Stimulated activated CD8-positive, alpha-beta memory T cell treated with anti-CD3 and anti-CD28 coated beads, Interleukin-7, amount 100 ng/mL, for 48 hours (primary cell): Measurements from ENCODE around the gene PCK2.

Experiments
- DNase-seq, 2 donors: peaks; one replicate each; pipeline ENCODE4 v3.0.0-alpha.2; 2020; ENCODE audit warnings: low read depth in 1 of 2; ENCODE audit errors: extremely low read depth in 1 of 2

Gene PCK2

DNA sequence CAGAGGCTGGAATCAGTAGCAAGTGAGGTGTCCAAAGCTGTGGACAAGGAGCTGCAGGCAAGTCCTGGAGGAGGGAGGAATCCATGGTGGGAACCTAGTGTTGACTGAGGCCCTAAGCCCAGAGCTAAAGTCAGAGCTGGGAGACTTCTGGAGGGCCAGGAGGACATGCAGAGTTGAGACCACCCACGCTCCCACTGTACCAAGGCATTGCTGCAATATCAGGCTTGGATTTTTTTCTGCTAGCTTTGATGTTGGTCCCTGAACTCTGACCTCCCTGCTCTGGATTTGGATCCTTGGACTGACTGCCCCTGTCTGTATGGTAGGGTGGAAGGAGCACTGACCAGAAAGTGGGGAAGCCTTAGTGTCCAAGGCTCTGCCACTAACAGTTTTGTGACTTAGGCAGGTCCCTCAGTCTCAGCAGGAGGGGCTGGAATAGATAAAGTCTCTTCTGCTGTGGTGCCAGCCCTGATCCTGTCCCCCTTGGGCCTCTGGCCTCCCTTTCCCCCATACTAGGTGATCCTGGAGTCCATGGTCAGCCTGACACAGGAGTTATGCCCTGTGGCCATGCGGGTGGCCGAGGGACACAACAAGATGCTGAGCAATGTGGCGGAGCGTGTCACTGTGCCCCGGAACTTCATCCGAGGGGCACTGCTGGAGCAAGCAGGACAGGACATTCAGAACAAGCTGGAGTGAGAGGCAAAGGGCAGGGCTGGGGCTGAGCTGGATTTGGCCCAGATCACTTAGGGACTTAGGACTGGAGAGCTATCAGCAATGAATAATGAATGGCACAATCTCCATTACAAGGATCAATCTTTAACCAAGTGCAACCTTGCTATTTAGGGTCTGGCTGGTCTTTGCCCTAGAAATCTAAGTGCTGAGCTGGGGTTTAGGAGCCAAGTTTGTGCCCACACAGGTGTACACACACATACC, 32.9 kb upstream of the PCK2 start:
- no peak for DNase-seq

DNA sequence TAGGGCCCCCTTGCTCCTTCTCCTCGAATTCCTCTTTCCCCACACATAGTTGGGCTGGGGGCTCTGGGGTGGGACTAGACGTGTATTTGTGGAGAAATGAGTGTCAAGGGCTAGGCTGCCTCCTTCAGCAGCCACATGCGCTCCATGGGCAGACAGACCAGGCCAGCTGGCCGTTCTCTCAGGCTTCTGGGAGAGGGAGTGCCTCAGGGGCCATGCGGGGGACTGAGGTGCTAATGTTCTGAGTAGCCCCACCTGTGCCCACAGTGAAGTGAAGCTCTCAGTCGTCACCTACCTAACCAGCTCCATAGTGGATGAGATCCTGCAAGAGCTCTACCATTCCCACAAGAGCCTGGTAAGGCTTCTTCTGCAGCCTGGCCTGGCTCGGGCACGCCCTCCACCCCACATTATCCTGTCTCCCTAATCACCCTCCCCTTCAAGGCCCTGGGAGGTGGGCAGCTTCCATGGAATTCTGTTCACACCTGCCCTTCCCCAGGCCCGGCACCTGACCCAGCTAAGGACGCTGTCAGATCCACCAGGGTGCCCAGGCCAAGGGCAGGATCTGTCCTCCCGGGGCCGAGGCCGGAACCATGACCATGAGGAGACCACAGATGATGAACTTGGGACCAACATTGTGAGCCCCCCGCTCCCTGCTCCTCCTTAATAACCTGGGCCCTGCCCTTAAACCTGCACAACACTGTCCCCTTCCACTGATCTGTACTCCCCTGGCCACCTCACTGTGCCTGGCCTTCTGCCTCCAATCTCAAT, 31.7 kb upstream of the PCK2 start:
- no peak for DNase-seq

- DNase-seq, result no peak
Measured at GRCh38 chr14:24063263-24063836, 30.8 kb upstream of the PCK2 start.

DNA sequence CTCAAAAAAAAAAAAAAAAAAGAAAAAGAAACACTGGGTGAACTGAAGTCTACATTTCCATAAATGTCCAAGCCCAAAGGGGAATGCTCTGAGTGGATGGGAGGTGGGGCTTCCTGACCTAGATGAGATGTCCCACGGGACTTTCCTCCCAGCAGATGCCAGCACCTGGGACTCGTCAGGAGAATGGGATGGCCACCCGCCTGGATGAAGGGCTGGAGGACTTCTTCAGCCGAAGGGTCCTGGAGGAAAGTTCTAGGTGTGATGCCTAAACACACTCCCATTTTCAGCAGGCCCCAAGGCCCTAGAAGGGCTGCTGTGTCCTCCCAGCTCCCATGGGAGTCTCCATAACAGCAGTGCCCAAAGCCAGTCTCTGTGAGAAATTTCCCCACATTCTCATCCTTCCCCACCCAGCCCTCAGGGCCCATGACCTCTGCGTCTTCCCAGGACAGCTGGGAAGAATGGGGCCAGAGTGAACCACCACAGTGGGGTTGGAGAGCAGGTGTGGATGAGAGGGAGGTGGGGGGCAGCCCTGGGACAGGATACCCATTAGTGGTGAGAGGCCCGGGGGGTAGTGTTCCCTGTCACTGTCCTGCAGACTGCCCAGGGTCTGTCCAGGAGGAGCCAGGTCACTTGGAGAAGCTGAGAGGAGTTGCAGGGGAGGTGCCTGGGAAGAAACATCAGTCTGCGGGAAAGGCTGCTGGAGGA, 29.9 kb upstream of the PCK2 start:
- DNase-seq, result no peak

DNA sequence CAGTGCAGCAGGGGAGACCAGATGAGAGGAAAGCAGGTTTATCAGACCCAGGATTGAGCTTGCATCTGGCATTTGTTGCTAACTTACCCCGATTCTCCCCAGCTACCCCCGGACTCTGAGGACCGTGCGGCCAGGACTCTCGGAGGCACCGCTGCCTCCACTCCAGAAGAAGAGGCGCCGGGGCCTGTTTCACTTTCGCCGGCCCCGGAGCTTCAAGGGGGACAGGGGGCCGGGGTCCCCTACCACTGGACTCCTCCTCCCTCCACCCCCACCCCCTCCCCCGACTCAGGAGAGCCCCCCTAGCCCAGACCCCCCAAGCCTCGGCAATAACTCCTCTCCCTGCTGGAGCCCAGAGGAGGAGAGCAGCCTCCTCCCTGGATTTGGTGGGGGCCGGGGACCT, 29.3 kb upstream of the PCK2 start:
- no peak for DNase-seq

DNA sequence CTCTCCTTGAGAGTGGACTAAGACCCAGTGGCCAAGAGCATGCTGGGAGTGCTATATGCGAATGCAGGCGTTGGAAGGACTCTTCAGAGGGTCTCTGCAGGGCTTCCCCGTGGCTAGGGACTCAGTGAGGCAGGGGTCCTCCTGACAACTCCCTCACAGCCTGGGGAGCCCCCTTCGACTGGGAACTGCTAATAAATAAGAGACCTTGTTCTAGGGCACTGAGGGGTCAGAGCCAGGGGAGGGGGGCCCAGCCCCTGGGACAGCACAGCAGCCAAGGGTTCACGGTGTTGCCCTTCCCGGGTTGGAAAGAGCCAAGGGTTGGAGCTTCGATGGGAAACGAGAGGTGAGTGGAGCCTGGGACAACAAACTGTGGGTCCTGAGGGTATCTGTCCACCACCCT, 28.7 kb upstream of the PCK2 start:
- no peak for DNase-seq

DNA sequence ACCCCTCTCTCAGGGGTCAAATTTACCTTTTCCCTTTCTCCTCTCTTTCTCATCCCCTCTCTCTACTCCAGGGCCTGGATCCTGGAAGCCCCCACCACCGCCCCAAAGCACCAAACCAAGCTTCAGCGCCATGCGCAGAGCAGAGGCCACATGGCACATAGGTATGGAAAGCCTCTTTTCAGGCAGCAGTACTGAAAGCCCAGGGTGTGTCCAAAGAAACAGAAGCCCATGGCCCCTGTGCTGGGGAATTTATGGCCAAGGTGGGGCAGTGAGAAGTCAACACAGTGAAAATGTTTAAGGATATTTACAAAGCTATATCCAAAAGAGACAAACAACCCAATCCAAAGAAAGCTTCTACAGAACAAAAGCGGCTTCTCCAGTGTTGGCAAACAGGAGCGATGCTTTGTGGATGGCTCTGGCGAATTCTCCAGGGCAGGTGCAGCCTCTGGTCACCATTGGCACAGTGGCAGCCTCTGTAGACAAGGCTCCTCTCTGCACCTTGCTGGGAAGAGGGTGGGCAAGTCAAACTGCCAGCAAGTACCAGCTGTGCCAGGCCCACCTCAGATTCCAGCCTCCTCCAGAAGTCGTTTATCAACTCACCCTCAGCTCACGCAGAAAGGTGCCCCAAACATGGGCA, 27.5 kb upstream of the PCK2 start:
- no peak for DNase-seq

DNA sequence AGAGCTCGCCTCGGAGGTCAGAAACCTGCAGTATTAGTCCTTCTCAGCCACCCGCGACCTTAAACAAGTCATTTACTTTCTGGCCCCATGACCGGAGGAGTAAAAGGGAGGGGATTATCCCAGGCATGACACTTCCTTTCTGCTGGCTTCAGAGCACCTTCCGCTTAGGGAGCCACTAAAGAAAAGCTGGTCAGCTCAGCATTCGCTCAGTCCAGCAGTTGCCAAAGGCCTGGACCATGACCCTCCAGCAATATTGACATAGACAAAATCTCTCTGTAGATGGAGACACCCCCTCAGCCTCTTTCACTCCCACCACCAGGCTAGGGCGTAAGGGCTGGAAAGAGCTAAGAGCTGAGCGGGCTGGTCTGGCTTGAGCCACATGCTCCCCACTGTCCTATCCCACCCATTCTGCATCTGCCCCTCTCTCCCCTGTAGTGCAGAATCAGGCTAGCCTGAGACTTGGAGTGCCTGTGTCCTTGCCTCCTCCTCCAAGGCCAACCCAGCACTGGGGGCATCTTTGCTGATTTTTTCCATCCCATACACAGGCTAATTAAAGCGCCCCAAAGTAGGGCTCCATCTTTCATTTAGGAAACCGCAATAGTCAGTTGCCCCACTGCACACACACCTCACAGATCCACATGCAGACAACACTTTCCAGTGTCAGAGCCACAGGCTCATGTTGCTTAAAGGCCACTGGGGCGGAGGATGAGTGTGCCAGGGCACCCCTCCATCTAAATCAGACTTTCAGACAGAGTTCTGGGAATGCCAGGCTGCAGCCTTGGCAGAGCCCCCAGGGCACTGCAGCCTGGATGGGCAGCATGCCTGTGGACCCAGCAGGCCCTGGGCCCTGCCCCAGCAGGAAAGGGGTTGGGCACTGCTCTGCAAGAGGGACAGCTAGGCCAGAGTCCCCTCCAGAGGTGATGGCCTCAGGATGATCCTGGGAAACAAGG, 26.7 kb upstream of the PCK2 start:
- DNase-seq, result no peak

- DNase-seq, result no peak
Measured at GRCh38 chr14:24068711-24069410, 25.2 kb upstream of the PCK2 start.

- DNase-seq, result no peak
Measured at GRCh38 chr14:24069411-24069735, 24.7 kb upstream of the PCK2 start.

DNA sequence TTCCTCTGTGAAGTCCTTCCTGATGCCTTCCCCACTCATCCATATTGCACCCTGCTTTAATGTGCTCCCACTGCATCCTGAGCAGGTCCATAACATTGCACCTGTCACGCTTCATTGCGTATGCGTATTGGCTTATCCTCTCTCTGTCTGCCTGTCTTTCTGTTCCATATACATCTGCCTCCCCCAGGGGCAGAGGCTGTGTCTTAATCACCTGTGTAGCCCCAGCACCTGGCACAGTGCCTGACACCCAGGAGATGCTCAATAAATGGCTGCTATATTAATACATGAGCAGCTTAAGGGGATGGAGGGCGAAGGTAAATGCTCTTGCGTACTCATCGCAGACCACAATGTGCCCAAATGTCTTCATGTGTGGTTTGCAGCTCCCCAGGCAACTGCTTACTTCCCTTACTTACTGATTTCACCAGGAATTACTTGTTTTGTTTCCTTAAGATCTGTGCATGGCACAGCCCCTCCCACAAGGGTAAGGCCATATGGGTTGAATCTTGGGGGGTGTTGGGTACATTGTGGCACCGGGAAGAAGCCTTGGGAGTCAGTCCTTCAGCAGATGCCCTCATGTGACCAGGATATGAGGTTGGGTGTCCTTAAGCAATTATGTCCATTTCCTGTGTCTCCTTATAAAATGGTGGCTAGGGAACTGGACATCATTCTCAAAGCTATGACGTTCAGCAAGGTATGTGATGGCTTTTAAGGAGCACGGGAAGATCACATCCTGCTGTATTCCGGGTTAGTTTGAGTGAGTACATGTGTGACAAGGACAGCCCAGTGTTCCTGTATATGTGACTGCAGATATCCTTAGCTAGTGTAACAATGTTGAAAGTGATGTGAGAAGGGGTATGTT, 23.6 kb upstream of the PCK2 start:
- DNase-seq, result no peak

GRCh38 chr14:24071144-24071697, 22.9 kb upstream of the PCK2 start, which contains the start of gene CPNE6:
TSS of gene CPNE6 (plus strand) at chr14:24071562. CDS start at chr14:24072937, 1,375 bp downstream.
- peak in 1 of 2 donors; percentile 68 for DNase-seq

GRCh38 chr14:24071836-24072430, 22.2 kb upstream of the PCK2 start:
- DNase-seq, result no peak

DNA sequence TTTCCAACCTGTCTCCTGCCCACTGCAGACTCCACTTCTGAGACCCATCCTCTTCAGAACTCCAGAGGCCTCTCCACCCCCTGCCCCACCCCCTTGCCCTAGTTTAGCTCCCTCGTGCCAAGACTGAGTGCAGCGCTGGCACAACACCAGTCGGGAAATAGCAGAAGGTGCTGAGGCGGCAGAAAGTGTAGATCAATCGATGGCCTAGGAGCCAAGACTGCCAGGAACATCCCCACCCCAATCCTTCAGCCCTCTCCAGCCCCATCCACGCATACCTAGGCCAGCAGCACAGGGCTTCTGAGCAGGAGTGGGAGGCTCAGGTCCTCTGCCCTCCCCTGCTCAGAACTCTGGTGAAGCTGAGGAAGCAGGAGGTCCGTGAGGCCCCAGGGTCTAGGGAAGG, 21.7 kb upstream of the PCK2 start:
- DNase-seq, result no peak

GRCh38 chr14:24072881-24073877, 20.9 kb upstream of the PCK2 start:
- DNase-seq, result no peak
